SK-N-MC (cell line): Measurements from ENCODE around the gene TAS2R10.
"Not testable (repeated sequence)": the region's sequence is repeated elsewhere in the genome, so short reads cannot be mapped to it uniquely, and the experiment has no call there.

Experiments
- DNase-seq: peaks from one replicate; pipeline ENCODE4 v3.0.0-alpha.2; 2011; ENCODE audit warnings: low read depth, low spot score
- H3K27ac ChIP-seq: fragments of 200-600 bp; sonication (generic); 2 replicates; pipeline ENCODE4 v1.5.1; 2016; ENCODE audit warnings: mixed run types
- H3K36me3 ChIP-seq: fragments of 200-600 bp; sonication (generic); 2 replicates; pipeline ENCODE4 v1.6.1; 2017; ENCODE audit warnings: antibody characterized with exemption, low read length, mixed read lengths; ENCODE audit not compliant: insufficient read depth
- H3K4me3 ChIP-seq: fragments of 200-600 bp; sonication (generic); 2 replicates; pipeline ENCODE4 v1.5.1; 2016
- H3K9ac ChIP-seq: fragments of 200-600 bp; sonication (generic); 2 replicates; pipeline ENCODE4 v1.8.0; 2017; ENCODE audit warnings: mixed run types, mixed read lengths; ENCODE audit not compliant: insufficient read length
- H3K9me3 ChIP-seq: fragments of 200-600 bp; sonication (generic); 2 replicates; pipeline ENCODE4 v1.6.1; 2017; ENCODE audit warnings: low read depth, mild to moderate bottlenecking, antibody characterized with exemption, low read length, moderate library complexity, mixed read lengths
- EZH2 ChIP-seq: fragments of 200-600 bp; sonication (generic); IDR thresholded peaks from one replicate; pipeline ENCODE4 v1.6.1; 2017; ENCODE audit warnings: antibody characterized with exemption
- FOXP2 ChIP-seq: optimal IDR thresholded peaks from 2 replicates; pipeline ENCODE3; 2011; ENCODE audit warnings: mild to moderate bottlenecking, moderate library complexity; ENCODE audit not compliant: insufficient read depth; ENCODE audit errors: extremely low read length, control extremely low read depth
- POLR2AphosphoS5 ChIP-seq: IDR thresholded peaks from 2 replicates; pipeline ENCODE4 v1.6.1; 2012; ENCODE audit warnings: mild to moderate bottlenecking, low read depth, low read length, borderline replicate concordance

TAS2R10 gene

GRCh38 chr12:10801741-10802140 is 24.4 kb downstream of the TAS2R10 start:
- DNase-seq, result no peak
- H3K4me3 ChIP-seq, result no peak overlapping the region
- no peak overlapping the region for H3K9ac ChIP-seq
- no peaks in the 10 kb centered on the region for H3K9me3 ChIP-seq
- TF ChIP-seq FOXP2, result no peak
- TF ChIP-seq EZH2, result no peak
- TF ChIP-seq POLR2AphosphoS5, result no peak
- no peak overlapping the region for H3K27ac ChIP-seq
- no peaks in the 10 kb centered on the region for H3K36me3 ChIP-seq

GRCh38 chr12:10794222-10794621 is 31.9 kb downstream of the TAS2R10 start:
- TF ChIP-seq FOXP2 (no peak), EZH2 (no peak), POLR2AphosphoS5 (no peak)
- no peak overlapping the region for H3K9ac ChIP-seq
- no peaks in the 10 kb centered on the region for H3K9me3 ChIP-seq
- H3K27ac ChIP-seq, result no peak overlapping the region
- H3K4me3 ChIP-seq, result no peak overlapping the region
- DNase-seq, result no peak
- no peaks in the 10 kb centered on the region for H3K36me3 ChIP-seq

- not testable (repeated sequence) for H3K4me3 ChIP-seq, H3K36me3 ChIP-seq, H3K9me3 ChIP-seq, DNase-seq, H3K27ac ChIP-seq, H3K9ac ChIP-seq
These were observed 34.4 kb downstream of the TAS2R10 start for GRCh38 chr12:10791769-10792168.

- Histone ChIP-seq H3K36me3 (no peaks in the 10 kb centered on the region), H3K9me3 (no peaks in the 10 kb centered on the region), H3K9ac (no peak overlapping the region), H3K4me3 (no peak overlapping the region), H3K27ac (no peak overlapping the region)
- no peak for TF ChIP-seq POLR2AphosphoS5
- no peak for TF ChIP-seq FOXP2
- no peak for TF ChIP-seq EZH2
- DNase-seq, result no peak
These were observed 42.9 kb downstream of the TAS2R10 start for GRCh38 chr12:10783252-10783651.

- no peak for DNase-seq
- H3K36me3 ChIP-seq, result no peaks in the 10 kb centered on the region
- no peak overlapping the region for H3K4me3 ChIP-seq
- H3K9ac ChIP-seq, result no peak overlapping the region
- no peak for TF ChIP-seq POLR2AphosphoS5
- no peak for TF ChIP-seq EZH2
- TF ChIP-seq FOXP2, result no peak
- no peaks in the 10 kb centered on the region for H3K9me3 ChIP-seq
- no peak overlapping the region for H3K27ac ChIP-seq
These were observed 47.1 kb downstream of the TAS2R10 start for GRCh38 chr12:10779103-10779502.
